Measurements from ENCODE around the gene SLC16A1.

DNA sequence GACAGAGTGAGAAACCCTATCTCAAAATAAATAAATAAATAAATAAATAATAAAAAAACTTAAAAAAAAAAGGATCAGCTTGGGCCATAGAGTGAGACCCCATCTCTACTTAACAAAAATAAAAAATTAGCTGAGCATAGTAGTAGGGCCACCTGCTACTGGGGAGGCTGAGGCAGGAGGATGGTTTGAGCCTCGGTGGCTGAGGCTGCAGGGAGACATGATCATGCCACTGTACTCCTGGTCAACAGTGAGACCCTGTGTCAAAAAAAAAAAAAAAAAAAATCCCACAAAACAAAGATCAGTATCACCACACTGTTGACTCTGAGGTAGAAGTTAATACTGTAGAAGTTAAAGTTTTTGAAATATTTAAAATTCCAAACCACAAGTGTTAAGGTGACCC is 29.1 kb downstream of the SLC16A1 start:
- TF ChIP-seq SIN3A (IDR thresholded peaks at IDR 0.05; ENCODE audit: borderline replicate concordance, insufficient read depth, low read length): no peak
- TF ChIP-seq POLR2AphosphoS5 (IDR thresholded peaks at IDR 0.05; ENCODE audit: low read depth, low read length): no peak
- TF ChIP-seq, protein P1, sequence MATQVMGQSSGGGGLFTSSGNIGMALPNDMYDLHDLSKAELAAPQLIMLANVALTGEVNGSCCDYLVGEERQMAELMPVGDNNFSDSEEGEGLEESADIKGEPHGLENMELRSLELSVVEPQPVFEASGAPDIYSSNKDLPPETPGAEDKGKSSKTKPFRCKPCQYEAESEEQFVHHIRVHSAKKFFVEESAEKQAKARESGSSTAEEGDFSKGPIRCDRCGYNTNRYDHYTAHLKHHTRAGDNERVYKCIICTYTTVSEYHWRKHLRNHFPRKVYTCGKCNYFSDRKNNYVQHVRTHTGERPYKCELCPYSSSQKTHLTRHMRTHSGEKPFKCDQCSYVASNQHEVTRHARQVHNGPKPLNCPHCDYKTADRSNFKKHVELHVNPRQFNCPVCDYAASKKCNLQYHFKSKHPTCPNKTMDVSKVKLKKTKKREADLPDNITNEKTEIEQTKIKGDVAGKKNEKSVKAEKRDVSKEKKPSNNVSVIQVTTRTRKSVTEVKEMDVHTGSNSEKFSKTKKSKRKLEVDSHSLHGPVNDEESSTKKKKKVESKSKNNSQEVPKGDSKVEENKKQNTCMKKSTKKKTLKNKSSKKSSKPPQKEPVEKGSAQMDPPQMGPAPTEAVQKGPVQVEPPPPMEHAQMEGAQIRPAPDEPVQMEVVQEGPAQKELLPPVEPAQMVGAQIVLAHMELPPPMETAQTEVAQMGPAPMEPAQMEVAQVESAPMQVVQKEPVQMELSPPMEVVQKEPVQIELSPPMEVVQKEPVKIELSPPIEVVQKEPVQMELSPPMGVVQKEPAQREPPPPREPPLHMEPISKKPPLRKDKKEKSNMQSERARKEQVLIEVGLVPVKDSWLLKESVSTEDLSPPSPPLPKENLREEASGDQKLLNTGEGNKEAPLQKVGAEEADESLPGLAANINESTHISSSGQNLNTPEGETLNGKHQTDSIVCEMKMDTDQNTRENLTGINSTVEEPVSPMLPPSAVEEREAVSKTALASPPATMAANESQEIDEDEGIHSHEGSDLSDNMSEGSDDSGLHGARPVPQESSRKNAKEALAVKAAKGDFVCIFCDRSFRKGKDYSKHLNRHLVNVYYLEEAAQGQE (IDR thresholded peaks at IDR 0.05; ENCODE audit: insufficient read depth in 1 of 2, low read depth in 2 of 2, low read length in 2 of 2): no peak
- TF ChIP-seq TAF1 (IDR thresholded peaks at IDR 0.05; ENCODE audit: borderline replicate concordance, insufficient read depth, low read length): no peak
- no peak for TF ChIP-seq FOXP2 (optimal IDR thresholded peaks at IDR 0.05; ENCODE audit: borderline replicate concordance, extremely low read depth, extremely low read length, insufficient read depth)

All from PFSK-1 (cell line).